ENCODE measurements around the gene FRMPD4. TPM values are rescaled to one million over a fixed set of nuclear protein-coding genes. Genes with fewer than 3 reads are reported as not detected.

FRMPD4 gene
- total RNA-seq = not detected

DNA sequence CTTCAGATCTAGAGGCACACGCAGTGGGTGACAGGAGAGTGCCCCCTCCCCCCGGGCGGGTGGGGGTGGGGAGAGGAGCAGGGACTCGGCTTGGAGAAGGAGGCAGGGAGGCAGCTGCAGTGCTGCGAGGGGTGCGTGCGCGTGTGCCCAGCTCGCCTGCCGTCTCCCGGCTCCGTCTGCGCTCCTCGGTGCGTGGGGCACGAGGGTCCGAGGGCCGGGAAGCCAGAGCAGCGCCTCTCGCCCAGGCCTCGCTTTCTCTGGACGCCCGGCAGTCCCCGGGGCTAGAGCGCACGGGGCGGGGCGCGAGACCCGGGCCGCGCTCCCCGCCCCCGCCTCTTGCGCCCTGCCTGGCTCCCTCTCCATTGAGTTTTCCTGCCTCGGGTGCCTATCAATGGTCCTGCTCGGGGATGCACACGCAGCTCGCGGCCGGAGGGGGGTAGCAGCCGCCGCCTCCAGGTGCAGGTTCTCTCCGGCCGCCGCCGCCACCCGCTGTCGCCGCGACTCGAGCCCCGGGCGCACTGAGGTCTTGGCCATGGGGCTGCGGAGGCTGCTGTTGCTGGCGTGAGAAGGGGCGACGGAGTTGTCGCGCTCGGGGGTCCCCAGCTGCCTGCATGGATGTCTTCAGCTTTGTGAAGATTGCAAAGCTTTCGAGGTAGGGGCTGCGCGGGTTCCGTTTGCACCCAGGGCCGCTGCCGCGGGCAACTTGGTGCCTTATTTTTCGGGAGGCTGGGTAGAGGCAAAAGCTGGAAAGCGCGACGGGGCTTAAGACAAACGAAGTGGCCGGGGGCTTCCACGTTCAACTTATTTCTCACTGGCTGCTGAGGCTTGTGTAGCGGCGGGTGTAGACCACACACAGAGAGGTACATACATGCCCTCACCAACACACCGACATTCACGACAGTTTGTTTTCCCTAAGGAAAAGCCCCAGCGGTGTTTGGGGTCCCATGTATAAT is at the start of gene FRMPD4:
Gene FRMPD4 (plus strand): TSS at position 113 of the 953 bp plus-strand sequence. CDS start 499 bp downstream, at position 612.
- H3K4me3 Mint-ChIP-seq = no peak within 1 kb of the TSS
- H3K4me1 Mint-ChIP-seq = no peaks in the 10 kb centered on the region
- DNase-seq = no peak

GRCh38 chrX:12089740-12090139 is 48.5 kb upstream of the FRMPD4 start:
- Mint-ChIP-seq H3K27me3 (no peaks in the 10 kb centered on the region), H3K4me1 (no peaks in the 10 kb centered on the region), H3K4me3 (no peak overlapping the region), H3K9me3 (no peaks in the 10 kb centered on the region), H3K36me3 (no peaks in the 10 kb centered on the region), H3K27ac (no peak overlapping the region)
- DNase-seq = no peak
- POLR2A ChIA-PET = no interaction called here
- no peak for ATAC-seq (ENCODE audit: low read depth)

More for the DNA sequence above, at the start of gene FRMPD4:
- POLR2A ChIA-PET = no interaction called here
- no peak within 1 kb of the TSS for H3K27ac Mint-ChIP-seq
- peaks cover 28% of the 10 kb centered on the region for H3K27me3 Mint-ChIP-seq
- H3K9me3 Mint-ChIP-seq = no peaks in the 10 kb centered on the region
- ATAC-seq (ENCODE audit: low read depth) = no peak
- no peaks in the 10 kb centered on the region for H3K36me3 Mint-ChIP-seq

GRCh38 chrX:12113321-12113720 is 25.0 kb upstream of the FRMPD4 start:
- H3K9me3 Mint-ChIP-seq = no peaks in the 10 kb centered on the region
- ATAC-seq (ENCODE audit: low read depth) (no peak), DNase-seq (no peak)
- POLR2A ChIA-PET = no interaction called here
- no peak overlapping the region for H3K4me3 Mint-ChIP-seq
- no peaks in the 10 kb centered on the region for H3K4me1 Mint-ChIP-seq
- no peaks in the 10 kb centered on the region for H3K36me3 Mint-ChIP-seq
- H3K27ac Mint-ChIP-seq = no peak overlapping the region
- H3K27me3 Mint-ChIP-seq = no peaks in the 10 kb centered on the region

DNA sequence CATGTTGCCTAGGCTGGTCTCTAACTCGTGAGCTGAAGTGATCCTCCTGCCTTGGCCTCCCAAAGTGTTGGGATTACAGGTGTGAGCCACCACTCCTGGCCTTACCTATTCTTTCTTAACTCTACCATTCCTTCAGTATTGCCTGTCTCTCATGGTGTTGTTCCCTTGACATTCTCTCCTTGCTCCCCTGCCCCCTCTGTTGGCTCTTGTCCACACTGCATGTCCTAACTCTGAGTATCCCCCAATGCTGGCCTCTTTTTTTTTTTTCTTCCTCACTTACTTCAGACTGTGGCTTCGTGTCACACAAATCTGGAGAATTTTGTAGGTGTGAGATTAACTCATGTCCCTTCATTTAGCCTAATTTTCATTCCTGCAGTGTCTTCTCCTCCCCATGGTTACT is 22.9 kb upstream of the FRMPD4 start:
- POLR2A ChIA-PET = no interaction called here
- H3K4me1 Mint-ChIP-seq = no peaks in the 10 kb centered on the region
- H3K27ac Mint-ChIP-seq = no peak overlapping the region
- ATAC-seq (ENCODE audit: low read depth) (no peak), DNase-seq (no peak)
- no peaks in the 10 kb centered on the region for H3K36me3 Mint-ChIP-seq
- H3K4me3 Mint-ChIP-seq = no peak overlapping the region
- H3K27me3 Mint-ChIP-seq = no peaks in the 10 kb centered on the region
- H3K9me3 Mint-ChIP-seq = no peaks in the 10 kb centered on the region

DNA sequence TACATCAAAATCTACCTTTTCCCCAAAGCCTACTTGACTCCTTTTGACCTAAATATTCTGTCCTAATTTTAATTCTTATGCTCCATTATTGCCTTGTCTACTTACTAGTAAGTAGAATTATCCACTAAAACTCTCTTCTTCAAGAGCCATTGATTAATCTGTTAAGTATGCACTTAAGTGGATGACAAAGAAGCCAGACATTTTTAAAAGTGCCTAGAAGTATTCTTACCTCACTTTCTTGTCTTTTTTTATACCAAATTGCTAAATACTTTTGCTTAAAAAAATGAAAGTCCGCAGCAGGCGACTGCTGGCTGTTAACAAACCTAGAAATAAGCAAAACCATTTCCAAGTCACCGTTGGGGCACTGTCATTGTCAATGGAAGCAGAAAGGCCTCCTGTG is 20.1 kb upstream of the FRMPD4 start:
- no peak overlapping the region for H3K4me3 Mint-ChIP-seq
- no peaks in the 10 kb centered on the region for H3K4me1 Mint-ChIP-seq
- H3K27me3 Mint-ChIP-seq = no peaks in the 10 kb centered on the region

DNA sequence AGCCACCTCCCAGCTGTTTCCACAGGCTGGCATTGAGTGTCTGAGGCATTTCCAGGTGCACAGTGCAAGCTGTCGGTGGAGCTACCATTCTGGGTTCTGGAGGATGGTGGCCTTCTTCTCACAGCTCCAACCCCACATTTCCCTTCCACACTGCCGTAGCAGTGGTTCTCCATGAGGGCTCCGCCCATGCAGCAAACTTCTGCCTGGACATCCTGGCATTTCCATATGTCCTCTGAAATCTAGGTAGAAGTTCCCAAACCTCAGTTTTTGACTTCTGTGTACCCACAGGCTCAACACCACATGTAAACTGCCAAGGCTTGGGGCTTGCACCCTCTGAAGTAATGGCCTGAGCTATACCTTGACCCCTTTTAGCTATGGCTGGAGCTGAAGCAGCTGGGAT is 10.3 kb upstream of the FRMPD4 start:
- H3K9me3 Mint-ChIP-seq = peaks cover 1% of the 10 kb centered on the region
- ATAC-seq (ENCODE audit: low read depth) (no peak), DNase-seq (no peak)
- no peaks in the 10 kb centered on the region for H3K27me3 Mint-ChIP-seq
- POLR2A ChIA-PET = no interaction called here
- H3K36me3 Mint-ChIP-seq = no peaks in the 10 kb centered on the region
- H3K4me3 Mint-ChIP-seq = no peak overlapping the region
- H3K4me1 Mint-ChIP-seq = no peaks in the 10 kb centered on the region
- no peak overlapping the region for H3K27ac Mint-ChIP-seq

More for the DNA sequence above, 20.1 kb upstream of the FRMPD4 start:
- ATAC-seq (ENCODE audit: low read depth) = no peak
- no peaks in the 10 kb centered on the region for H3K9me3 Mint-ChIP-seq
- DNase-seq = no peak
- H3K36me3 Mint-ChIP-seq = no peaks in the 10 kb centered on the region
- H3K27ac Mint-ChIP-seq = no peak overlapping the region
- POLR2A ChIA-PET = no interaction called here

DNA sequence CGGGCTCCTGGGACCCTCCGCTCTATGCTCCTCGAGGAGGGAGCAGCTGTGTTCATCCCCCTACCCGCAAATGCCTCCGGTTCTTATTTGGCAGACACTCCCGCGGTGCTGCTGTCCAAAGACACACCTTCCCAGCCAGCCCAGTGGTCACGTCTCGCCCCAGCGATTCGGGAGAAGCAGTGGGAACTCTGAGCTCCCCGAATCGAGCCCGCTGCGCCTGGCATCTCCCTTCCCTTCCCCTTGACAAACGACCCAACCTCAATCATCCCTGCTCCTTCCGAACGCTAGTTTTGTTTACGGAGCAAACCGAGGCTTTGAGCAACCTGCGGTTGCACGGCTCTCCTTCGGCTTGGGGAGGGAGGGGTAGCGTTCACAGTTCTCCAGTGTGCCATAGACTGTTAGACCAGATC is 317 bp upstream of the FRMPD4 start:
- no peak overlapping the region for H3K4me3 Mint-ChIP-seq
- DNase-seq = no peak
- ATAC-seq (ENCODE audit: low read depth) = no peak
- POLR2A ChIA-PET = no interaction called here
- H3K9me3 Mint-ChIP-seq = no peaks in the 10 kb centered on the region
- H3K4me1 Mint-ChIP-seq = no peaks in the 10 kb centered on the region
- no peaks in the 10 kb centered on the region for H3K36me3 Mint-ChIP-seq
- H3K27me3 Mint-ChIP-seq = peaks cover 28% of the 10 kb centered on the region
- no peak overlapping the region for H3K27ac Mint-ChIP-seq

DNA sequence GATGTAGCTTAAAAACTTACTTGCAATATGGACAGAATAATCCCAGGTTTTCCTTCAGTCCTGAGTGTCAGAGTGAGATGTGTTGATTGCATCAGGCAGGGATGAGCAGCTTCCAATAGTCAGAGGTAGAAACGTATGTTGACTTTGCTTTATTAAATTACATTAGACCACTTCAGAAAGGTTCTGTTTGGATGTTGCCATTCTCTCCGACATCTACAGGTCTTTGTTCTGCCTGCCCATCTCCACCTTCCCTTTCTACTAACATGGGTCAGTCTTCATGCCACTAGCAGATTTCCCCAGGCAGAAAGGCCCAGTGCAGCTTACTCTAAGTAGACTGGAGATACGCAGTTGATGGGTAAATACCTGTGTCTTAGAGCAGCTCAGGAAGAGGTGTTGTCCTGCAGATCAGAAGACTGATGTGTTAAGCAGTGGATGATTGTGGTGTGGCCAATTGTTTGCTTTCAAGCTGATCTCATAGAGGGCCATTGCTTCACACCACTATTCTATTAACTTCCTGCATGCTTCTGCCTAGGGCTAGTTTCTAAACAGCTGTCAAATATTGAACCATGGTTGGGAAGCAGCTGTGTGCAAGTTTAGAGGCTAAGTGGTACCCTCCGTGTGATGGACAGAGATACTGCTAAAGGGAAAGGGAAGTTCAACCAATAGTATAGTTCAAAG is 1.8 kb downstream of the FRMPD4 start:
- no peaks in the 10 kb centered on the region for H3K36me3 Mint-ChIP-seq
- H3K4me1 Mint-ChIP-seq = no peaks in the 10 kb centered on the region
- POLR2A ChIA-PET = no interaction called here
- no peak overlapping the region for H3K27ac Mint-ChIP-seq
- no peaks in the 10 kb centered on the region for H3K9me3 Mint-ChIP-seq
- peaks cover 28% of the 10 kb centered on the region for H3K27me3 Mint-ChIP-seq
- H3K4me3 Mint-ChIP-seq = no peak overlapping the region
- no peak for DNase-seq
- no peak for ATAC-seq (ENCODE audit: low read depth)

DNA sequence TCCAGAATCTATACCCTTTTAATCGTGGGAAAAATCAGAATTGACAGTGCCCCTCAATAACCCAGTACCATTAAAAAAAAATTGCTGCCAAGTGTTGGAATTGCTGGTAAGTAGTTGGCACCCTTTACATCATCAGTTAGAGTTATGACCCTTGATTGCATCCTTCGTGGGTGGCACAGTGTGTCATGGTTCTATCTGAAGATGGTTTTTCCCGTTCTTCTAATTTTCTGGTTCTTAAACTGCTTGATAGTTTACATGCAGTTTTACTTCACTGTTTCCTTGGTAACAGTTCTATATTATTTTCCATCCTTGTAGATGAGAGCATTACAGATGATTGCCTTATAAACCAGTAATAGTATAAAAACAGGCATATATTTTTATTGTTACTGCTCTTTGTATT is 3.2 kb downstream of the FRMPD4 start:
- no peaks in the 10 kb centered on the region for H3K9me3 Mint-ChIP-seq
- H3K36me3 Mint-ChIP-seq = no peaks in the 10 kb centered on the region
- H3K27me3 Mint-ChIP-seq = peaks cover 22% of the 10 kb centered on the region
- ATAC-seq (ENCODE audit: low read depth) (no peak), DNase-seq (no peak)
- H3K4me3 Mint-ChIP-seq = no peak overlapping the region
- H3K4me1 Mint-ChIP-seq = no peaks in the 10 kb centered on the region
- no peak overlapping the region for H3K27ac Mint-ChIP-seq
- POLR2A ChIA-PET = no interaction called here

GRCh38 chrX:12142661-12143060 is 4.4 kb downstream of the FRMPD4 start:
- H3K36me3 Mint-ChIP-seq = no peaks in the 10 kb centered on the region
- no peaks in the 10 kb centered on the region for H3K9me3 Mint-ChIP-seq
- ATAC-seq (ENCODE audit: low read depth) (no peak), DNase-seq (no peak)
- peaks cover 13% of the 10 kb centered on the region for H3K27me3 Mint-ChIP-seq
- no peak overlapping the region for H3K4me3 Mint-ChIP-seq
- no peaks in the 10 kb centered on the region for H3K4me1 Mint-ChIP-seq
- H3K27ac Mint-ChIP-seq = no peak overlapping the region
- POLR2A ChIA-PET = no interaction called here

GRCh38 chrX:12145402-12145801 is 7.1 kb downstream of the FRMPD4 start:
- no peak overlapping the region for H3K27ac Mint-ChIP-seq
- POLR2A ChIA-PET = no interaction called here
- no peak for ATAC-seq (ENCODE audit: low read depth)
- no peaks in the 10 kb centered on the region for H3K27me3 Mint-ChIP-seq
- no peaks in the 10 kb centered on the region for H3K4me1 Mint-ChIP-seq
- H3K36me3 Mint-ChIP-seq = no peaks in the 10 kb centered on the region
- H3K9me3 Mint-ChIP-seq = no peaks in the 10 kb centered on the region
- no peak for DNase-seq
- no peak overlapping the region for H3K4me3 Mint-ChIP-seq

- no peak overlapping the region for H3K27ac Mint-ChIP-seq
- no peaks in the 10 kb centered on the region for H3K4me1 Mint-ChIP-seq
- H3K9me3 Mint-ChIP-seq = no peaks in the 10 kb centered on the region
- POLR2A ChIA-PET = no interaction called here
- no peaks in the 10 kb centered on the region for H3K27me3 Mint-ChIP-seq
- DNase-seq (no peak), ATAC-seq (ENCODE audit: low read depth) (no peak)
- H3K4me3 Mint-ChIP-seq = no peak overlapping the region
- H3K36me3 Mint-ChIP-seq = no peaks in the 10 kb centered on the region
Observed at GRCh38 chrX:12149670-12150407, 11.6 kb downstream of the FRMPD4 start.

GRCh38 chrX:12153317-12153716 is 15.0 kb downstream of the FRMPD4 start:
- H3K4me3 Mint-ChIP-seq = no peak overlapping the region
- no peaks in the 10 kb centered on the region for H3K27me3 Mint-ChIP-seq
- H3K36me3 Mint-ChIP-seq = no peaks in the 10 kb centered on the region
- DNase-seq = no peak
- no peak for ATAC-seq (ENCODE audit: low read depth)
- no peak overlapping the region for H3K27ac Mint-ChIP-seq
- H3K9me3 Mint-ChIP-seq = no peaks in the 10 kb centered on the region
- POLR2A ChIA-PET = no interaction called here
- H3K4me1 Mint-ChIP-seq = no peaks in the 10 kb centered on the region
